SK-N-SH (cell line): ENCODE results near the gene CIBAR2. TPM values are rescaled to one million over a fixed set of nuclear protein-coding genes. Genes with fewer than 3 reads are reported as not detected.

Source experiments
- CTCF ChIA-PET: fragments of 300-600, 350-600 bp; formaldehyde crosslinking; extraction: SDS; loops from one replicate; lab custom pipeline; 2021; lab: Yijun Ruan, JAX
- POLR2A ChIA-PET: fragments of 350-600 bp; sonication (Branson Sonifier 250); formaldehyde crosslinking; extraction: SDS; loops from one replicate; lab custom pipeline; 2020; ENCODE audit warnings: antibody characterized with exemption, inconsistent platforms; lab: Yijun Ruan, JAX
- DNase-seq: peaks from one replicate; pipeline ENCODE4 v3.0.0; 2012
- H2AFZ ChIP-seq: fragments of 200-600 bp; sonication (generic); 2 replicates; pipeline ENCODE4 v1.8.1; 2016; ENCODE audit warnings: antibody characterized with exemption, mild to moderate bottlenecking, low read depth
- H3F3A ChIP-seq: fragments of 200-600 bp; sonication (generic); replicated peaks from 2 replicates; pipeline ENCODE3; 2016; ENCODE audit warnings: antibody characterized with exemption, mild to moderate bottlenecking; ENCODE audit not compliant: insufficient read depth
- H3K27ac ChIP-seq, 2 experiments: fragments of 200-500 bp in 1 of 2; fragments of 200-600 bp in 1 of 2; sonication (Bioruptor generic) in 1 of 2; sonication (generic), shearing (Covaris generic) in 1 of 2; 2 replicates each; pipeline versions ENCODE4 v1.5.1 to v1.6.1; 2014 to 2016; ENCODE audit warnings: low read depth in 2 of 2, inconsistent platforms in 1 of 2, low read length in 1 of 2, mild to moderate bottlenecking in 1 of 2, mixed read lengths in 1 of 2
- H3K27me3 ChIP-seq: fragments of 200-600 bp; sonication (generic), shearing (Covaris generic); 2 replicates; pipeline ENCODE4 v1.6.1; 2016; ENCODE audit warnings: mixed run types; ENCODE audit not compliant: insufficient read depth
- H3K36me3 ChIP-seq, 2 experiments: fragments of 200-500 bp in 1 of 2; fragments of 200-600 bp in 1 of 2; sonication (Bioruptor generic) in 1 of 2; sonication (generic) in 1 of 2; replicated peaks in 1 of 2; 2 replicates each; pipeline versions ENCODE3 to v1.5.1; 2014 to 2016; ENCODE audit warnings: low read length in 1 of 2, mild to moderate bottlenecking in 1 of 2; ENCODE audit not compliant: insufficient read depth in 2 of 2, control insufficient read depth in 1 of 2
- H3K4me1 ChIP-seq, 2 experiments: fragments of 200-500 bp in 1 of 2; fragments of 200-600 bp in 1 of 2; sonication (Bioruptor generic) in 1 of 2; sonication (generic), shearing (Covaris generic) in 1 of 2; 2 replicates each; pipeline versions ENCODE4 v1.5.1 to v1.6.1; 2014 to 2016; ENCODE audit warnings: low read depth in 1 of 2, low read length in 1 of 2, mixed run types in 1 of 2; ENCODE audit not compliant: insufficient read depth in 2 of 2, control insufficient read depth in 1 of 2
- H3K4me2 ChIP-seq: fragments of 200-600 bp; sonication (generic), shearing (Covaris generic); 2 replicates; pipeline ENCODE4 v1.6.1; 2017; ENCODE audit warnings: mixed run types
- H3K4me3 ChIP-seq, 2 experiments: fragments of 200-500 bp in 1 of 2; fragments of 200-600 bp in 1 of 2; sonication (Bioruptor generic) in 1 of 2; sonication (generic), shearing (Covaris generic) in 1 of 2; 2 replicates each; pipeline versions ENCODE4 v1.5.1 to v1.8.1; 2014 to 2016; ENCODE audit warnings: low read depth in 2 of 2, inconsistent platforms in 1 of 2, low read length in 1 of 2, mild to moderate bottlenecking in 1 of 2, mixed read lengths in 1 of 2, moderate library complexity in 1 of 2
- H3K79me2 ChIP-seq: fragments of 200-600 bp; sonication (generic); 2 replicates; pipeline ENCODE4 v1.8.1; 2017; ENCODE audit warnings: mild to moderate bottlenecking; ENCODE audit not compliant: insufficient read depth
- H3K9ac ChIP-seq: fragments of 200-600 bp; sonication (generic); 2 replicates; pipeline ENCODE4 v1.6.1; 2017; ENCODE audit warnings: mixed run types
- H3K9me2 ChIP-seq: fragments of 200-600 bp; sonication (generic); 2 replicates; pipeline ENCODE4 v1.6.1; 2017; ENCODE audit warnings: mixed run types
- H3K9me3 ChIP-seq: fragments of 200-600 bp; sonication (generic); 2 replicates; pipeline ENCODE4 v1.6.1; 2017; ENCODE audit warnings: mixed run types, mild to moderate bottlenecking, moderate library complexity
- H4K20me1 ChIP-seq: fragments of 200-600 bp; sonication (generic); 2 replicates; pipeline ENCODE4 v1.6.1; 2017; ENCODE audit warnings: mild to moderate bottlenecking, mixed run types; ENCODE audit not compliant: insufficient read depth
- CHD2 ChIP-seq: fragments of 150-350 bp; IDR thresholded peaks from 2 replicates; pipeline ENCODE4 v1.6.1; 2018; ENCODE audit warnings: low read length; ENCODE audit not compliant: partially characterized antibody
- EP300 ChIP-seq, 2 experiments: IDR thresholded peaks; 2 replicates each; pipeline versions ENCODE4 v1.4.0 to v1.6.1; 2012; ENCODE audit warnings: borderline replicate concordance in 1 of 2, low read depth in 1 of 2, low read length in 1 of 2
- EZH2phosphoT487 ChIP-seq: fragments of 200-600 bp; sonication (generic); IDR thresholded peaks from 2 replicates; pipeline ENCODE4 v1.6.1; 2017; ENCODE audit warnings: low read depth, mixed run types, mild to moderate bottlenecking, antibody characterized with exemption, moderate library complexity, borderline replicate concordance
- FOSL2 ChIP-seq: IDR thresholded peaks from 2 replicates; pipeline ENCODE4 v1.4.0; 2012; ENCODE audit warnings: low read depth, mild to moderate bottlenecking, moderate library complexity, borderline replicate concordance
- FOXJ3 ChIP-seq: sonication (generic); formaldehyde crosslinking; IDR thresholded peaks from 2 replicates; pipeline ENCODE4 v1.5.1; 2020; ENCODE audit warnings: mild to moderate bottlenecking, missing genetic modification reagents
- FOXM1 ChIP-seq: IDR thresholded peaks from 2 replicates; pipeline ENCODE4 v1.4.0; 2012; ENCODE audit warnings: low read depth, mild to moderate bottlenecking
- IRF3 ChIP-seq: fragments of 150-350 bp; IDR thresholded peaks from 2 replicates; pipeline ENCODE4 v1.6.1; 2016; ENCODE audit warnings: mild to moderate bottlenecking, low read depth, low read length
- MAX ChIP-seq: IDR thresholded peaks from 2 replicates; pipeline ENCODE4 v1.4.0; 2012; ENCODE audit warnings: low read depth
- MEF2A ChIP-seq: IDR thresholded peaks from 2 replicates; pipeline ENCODE4 v1.4.0; 2012; ENCODE audit warnings: low read depth, borderline replicate concordance
- RCOR1 ChIP-seq: fragments of 150-350 bp; IDR thresholded peaks from 2 replicates; pipeline ENCODE4 v1.6.1; 2017; ENCODE audit warnings: antibody characterized with exemption, low read length
- REST ChIP-seq: IDR thresholded peaks from 2 replicates; pipeline ENCODE4 v1.6.1; 2012; ENCODE audit warnings: mild to moderate bottlenecking, low read depth, low read length, moderate library complexity
- RFX5 ChIP-seq: IDR thresholded peaks from 2 replicates; pipeline ENCODE4 v1.6.1; 2012; ENCODE audit warnings: mild to moderate bottlenecking, improper control_type of control experiment, low read length
- RXRA ChIP-seq: IDR thresholded peaks from 2 replicates; pipeline ENCODE4 v1.4.0; 2012; ENCODE audit warnings: low read depth, mild to moderate bottlenecking, borderline replicate concordance
- SIN3A ChIP-seq: IDR thresholded peaks from 2 replicates; pipeline ENCODE4 v1.6.1; 2012; ENCODE audit warnings: low read depth, mild to moderate bottlenecking, low read length, moderate library complexity, borderline replicate concordance
- TAF1 ChIP-seq: IDR thresholded peaks from 2 replicates; pipeline ENCODE4 v1.6.1; 2012; ENCODE audit warnings: low read depth, mild to moderate bottlenecking, low read length, moderate library complexity, borderline replicate concordance
- TEAD4 ChIP-seq: IDR thresholded peaks from 2 replicates; pipeline ENCODE4 v1.4.0; 2012; ENCODE audit warnings: mild to moderate bottlenecking, borderline replicate concordance; ENCODE audit not compliant: insufficient read depth
- YY1 ChIP-seq: IDR thresholded peaks from 2 replicates; pipeline ENCODE4 v1.4.0; 2012; ENCODE audit warnings: low read depth, mild to moderate bottlenecking
- ZBTB33 ChIP-seq: IDR thresholded peaks from 2 replicates; pipeline ENCODE4 v1.4.0; 2012; ENCODE audit warnings: low read depth, borderline replicate concordance
- WGBS: methylation state at CpG from one replicate; pipeline ENCODE4 v1.1.6; 2017; ENCODE audit warnings: low lambda C conversion rate; 5-methylcytosine and 5-hydroxymethylcytosine counted together
- polyA plus RNA-seq, 3 experiments: library from polyadenylated mRNA; depleted of rRNA; stranded (reverse); fragments of >200 nt; gene quantifications; 2 replicates each; pipeline ENCODE4 v1.2.3, GENCODE V29; 2012

CIBAR2 gene
- polyA plus RNA-seq, 1 of the 3 experiments (the other 2 are of a cell fraction), result 0.15 TPM

GRCh38 chr16:85117418-85117817 lies 5.1 kb upstream of the CIBAR2 start:
- CTCF ChIA-PET, result no interaction called here
- no peaks in the 10 kb centered on the region for H3K9me3 ChIP-seq

More at GRCh38 chr16:85117418-85117817, 5.1 kb upstream of the CIBAR2 start:
- H3K27ac ChIP-seq, result no peak overlapping the region
- TF ChIP-seq TEAD4, result no peak
- no peak for TF ChIP-seq SIN3A
- TF ChIP-seq CHD2, result no peak
- TF ChIP-seq MAX, result no peak
- no peak for TF ChIP-seq EZH2phosphoT487
- no peak for TF ChIP-seq FOSL2
- no peak for TF ChIP-seq REST
- TF ChIP-seq IRF3, result no peak
- no peak for TF ChIP-seq RCOR1
- no peak for TF ChIP-seq TAF1
- no peak for TF ChIP-seq FOXM1
- no peak for TF ChIP-seq YY1
- TF ChIP-seq RXRA, result no peak
- no peak for TF ChIP-seq MEF2A
- no peak for TF ChIP-seq ZBTB33
- TF ChIP-seq FOXJ3 (CRISPR knock-in tag), result no peak
- TF ChIP-seq RFX5, result no peak
- no peak for TF ChIP-seq EP300 (IDR thresholded peaks at IDR 0.05; ENCODE audit: borderline replicate concordance in 1 of 2, low read depth in 1 of 2, low read length in 1 of 2)
- WGBS, result 90% methylated on average over 12 of the region's 12 CpGs
- H3F3A ChIP-seq, result no peaks in the 10 kb centered on the region
- H3K4me3 ChIP-seq, result no peak overlapping the region
- H3K36me3 ChIP-seq, result no peaks in the 10 kb centered on the region
- no peaks in the 10 kb centered on the region for H3K79me2 ChIP-seq
- no peaks in the 10 kb centered on the region for H4K20me1 ChIP-seq
- DNase-seq, result no peak
- H3K4me2 ChIP-seq, result no peak overlapping the region
- H3K9me2 ChIP-seq, result no peaks in the 10 kb centered on the region
- no peak overlapping the region for H3K9ac ChIP-seq
- no peak overlapping the region for H2AFZ ChIP-seq
- POLR2A ChIA-PET, result no interaction called here
- H3K4me1 ChIP-seq, result peaks cover 0 to 6% of the 10 kb centered on the region in 2 experiments; a peak in 2 of 4 replicates
- H3K27me3 ChIP-seq, result no peaks in the 10 kb centered on the region
